HepG2 (cell line): ENCODE results near the gene BICDL1. TPM values are rescaled to one million over a fixed set of nuclear protein-coding genes. Genes with fewer than 3 reads are reported as not detected.

Experiments
- AFF4 ChIP-seq: sonication (generic); formaldehyde crosslinking; IDR thresholded peaks from 2 replicates; pipeline ENCODE4 v1.4.0; 2020; ENCODE audit warnings: missing genetic modification reagents
- ATF5 ChIP-seq: sonication (generic); formaldehyde crosslinking; IDR thresholded peaks from 2 replicates; pipeline ENCODE4 v1.4.0; 2020; ENCODE audit warnings: mild to moderate bottlenecking, low read depth, missing genetic modification reagents
- ATM ChIP-seq: fragments of 450-650 bp; IDR thresholded peaks from 2 replicates; pipeline ENCODE4 v1.7.1; 2017; ENCODE audit warnings: mild to moderate bottlenecking, borderline replicate concordance
- BCL3 ChIP-seq: sonication (generic); formaldehyde crosslinking; IDR thresholded peaks from 2 replicates; pipeline ENCODE4 v1.5.1; 2020; ENCODE audit warnings: mild to moderate bottlenecking, missing genetic modification reagents, moderate library complexity
- BHLHE40 ChIP-seq: IDR thresholded peaks from 2 replicates; pipeline ENCODE4 v1.6.1; 2011; ENCODE audit warnings: low read length, improper control_type of control experiment
- ELF4 ChIP-seq: sonication (generic); formaldehyde crosslinking; IDR thresholded peaks from 2 replicates; pipeline ENCODE4 v1.5.0; 2020; ENCODE audit warnings: missing genetic modification reagents, mild to moderate bottlenecking, moderate library complexity, borderline replicate concordance
- HIVEP1 ChIP-seq: sonication (generic); formaldehyde crosslinking; IDR thresholded peaks from 2 replicates; pipeline ENCODE4 v1.4.0; 2020; ENCODE audit warnings: mild to moderate bottlenecking, missing genetic modification reagents
- HMGA1 ChIP-seq: sonication (generic); formaldehyde crosslinking; conservative IDR thresholded peaks from 2 replicates; pipeline ENCODE4 v1.4.0; 2020; ENCODE audit warnings: missing genetic modification reagents
- NFKB2 ChIP-seq: sonication (generic); formaldehyde crosslinking; IDR thresholded peaks from 2 replicates; pipeline ENCODE4 v1.4.0; 2020; ENCODE audit warnings: missing genetic modification reagents, borderline replicate concordance
- NR1H2 ChIP-seq: sonication (generic); formaldehyde crosslinking; IDR thresholded peaks from 2 replicates; pipeline ENCODE4 v1.8.1; 2022; ENCODE audit warnings: low read depth, missing genetic modification reagents, borderline replicate concordance
- PAF1 ChIP-seq: IDR thresholded peaks from 2 replicates; pipeline ENCODE4 v1.6.1; 2016; ENCODE audit warnings: missing genetic modification reagents, missing compliant biosample characterization
- PRDM15 ChIP-seq: sonication (generic); formaldehyde crosslinking; IDR thresholded peaks from 2 replicates; pipeline ENCODE4 v1.4.0; 2020; ENCODE audit warnings: missing genetic modification reagents
- PTBP1 ChIP-seq: fragments of 200-400 bp; formaldehyde crosslinking; IDR thresholded peaks from 2 replicates; pipeline ENCODE4 v1.6.1; 2018; ENCODE audit warnings: low read length, low read depth; ENCODE audit not compliant: poor library complexity, severe bottlenecking
- SRSF1 ChIP-seq: fragments of 200-400 bp; formaldehyde crosslinking; optimal IDR thresholded peaks from 2 replicates; pipeline ENCODE3; 2017; ENCODE audit warnings: mild to moderate bottlenecking, low read depth, low read length, moderate library complexity
- TEAD3 ChIP-seq: optimal IDR thresholded peaks from 2 replicates; pipeline ENCODE3; 2016; ENCODE audit warnings: borderline replicate concordance
- ZBTB34 ChIP-seq: sonication (generic); formaldehyde crosslinking; IDR thresholded peaks from 2 replicates; pipeline ENCODE4 v1.8.0; 2022; ENCODE audit warnings: mild to moderate bottlenecking, missing genetic modification reagents
- ZNF230 ChIP-seq: sonication (generic); formaldehyde crosslinking; IDR thresholded peaks from 2 replicates; pipeline ENCODE4 v1.4.0; 2020; ENCODE audit warnings: mild to moderate bottlenecking, missing genetic modification reagents
- ZNF615 ChIP-seq: sonication (generic); formaldehyde crosslinking; IDR thresholded peaks from 2 replicates; pipeline ENCODE4 v1.5.0; 2020; ENCODE audit warnings: mild to moderate bottlenecking, missing genetic modification reagents, borderline replicate concordance
- polyA plus RNA-seq, 8 experiments: library from polyadenylated mRNA; depleted of rRNA in 3 of 8; stranded (reverse) in 7 of 8; unstranded in 1 of 8; fragments of >200 nt; fragmentation: Illumina TruSeq in 4 of 8; extraction: Trizol in 4 of 8; gene quantifications; 2 replicates each; pipeline versions ENCODE4 v1.2.1 to v1.2.3, GENCODE V29; 2011 to 2016; ENCODE audit warnings: low read depth in 4 of 8, missing spikeins in 1 of 8, mixed read lengths in 1 of 8; ENCODE audit not compliant: insufficient read depth in 1 of 8
- total RNA-seq, 5 experiments: library from RNA; depleted of rRNA; stranded (reverse); fragments of >200 nt; fragmentation: Illumina TruSeq; extraction: Trizol; gene quantifications; 2 replicates each; pipeline ENCODE4 v1.2.3, GENCODE V29; 2016; ENCODE audit warnings: low read depth in 1 of 5

Gene BICDL1
- total and polyA plus RNA-seq, 2 of the 13 experiments (the other 11 are each of a cell fraction or from before 2014, with no cell fraction given), result 3.6 to 9.7 TPM

- TF ChIP-seq ZNF615 (CRISPR knock-in tag) (no peak), ELF4 (CRISPR knock-in tag) (no peak), PTBP1 (no peak), BHLHE40 (no peak), ATF5 (CRISPR knock-in tag) (no peak), AFF4 (CRISPR knock-in tag) (no peak), BCL3 (CRISPR knock-in tag) (no peak), ATM (no peak), HIVEP1 (CRISPR knock-in tag) (no peak), ZBTB34 (CRISPR knock-in tag) (no peak), PAF1 (no peak), NR1H2 (CRISPR knock-in tag) (no peak), NFKB2 (CRISPR knock-in tag) (no peak), PRDM15 (no peak), TEAD3 (CRISPR knock-in tag) (peak; percentile 24), SRSF1 (no peak), HMGA1 (no peak), ZNF230 (CRISPR knock-in tag) (no peak)
Measured at GRCh38 chr12:119988472-119989360, at the start of gene BICDL1 (continued).
